ENCODE measurements around the gene TRMU.

DNA sequence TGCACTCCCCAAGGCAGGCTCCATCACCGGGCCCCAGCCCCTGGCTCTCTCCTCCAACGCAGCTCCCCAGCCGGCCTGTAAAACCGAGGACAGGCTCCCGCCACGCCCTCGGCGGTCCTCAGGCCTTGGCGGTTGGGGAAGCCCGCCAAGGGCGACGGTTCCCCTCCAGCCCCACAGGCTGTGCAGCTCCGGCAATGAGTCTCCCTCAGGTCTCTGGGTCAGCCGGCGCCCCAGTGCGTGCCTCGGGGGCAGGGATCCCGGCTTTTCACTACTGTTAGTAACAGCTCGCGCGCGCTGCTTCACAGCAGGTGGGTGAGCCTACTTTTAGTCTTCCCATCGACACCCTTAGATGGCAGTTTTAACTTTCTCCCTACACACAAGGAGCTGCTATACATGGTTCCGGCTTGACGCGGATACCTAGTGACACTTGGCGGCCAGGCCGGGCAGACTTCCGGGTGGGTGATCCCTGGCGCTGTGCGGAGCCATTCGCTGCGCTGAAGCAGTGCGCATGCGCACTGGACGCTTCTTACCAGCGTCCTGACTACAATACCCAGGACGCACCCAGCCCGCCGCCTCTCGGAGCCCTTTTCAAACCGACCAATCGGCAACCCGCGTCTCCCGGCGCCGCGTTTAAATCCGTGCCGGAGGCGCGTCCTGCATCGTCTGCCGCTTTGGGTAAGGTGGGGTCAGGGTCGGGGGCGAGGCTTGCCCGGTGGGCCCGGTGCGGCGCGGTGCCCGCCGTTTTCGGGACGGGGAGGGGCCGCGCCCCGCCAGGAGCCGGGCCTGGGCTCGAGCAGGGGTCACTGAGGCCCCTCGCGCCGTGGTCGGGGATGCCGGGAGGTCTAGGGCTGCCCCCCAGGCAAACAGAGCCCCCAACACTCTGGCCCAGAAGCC lies 39.0 kb upstream of the TRMU start, which contains the start of gene GTSE1:
- TF ChIP-seq ZFP3 (CRISPR knock-in tag; IDR thresholded peaks at IDR 0.05) (no peak), ZNF8 (CRISPR knock-in tag; IDR thresholded peaks at IDR 0.05) (no peak), ZC3H10 (CRISPR knock-in tag; IDR thresholded peaks at IDR 0.05) (no peak), ARNTL (CRISPR knock-in tag; IDR thresholded peaks at IDR 0.05; ENCODE audit: borderline replicate concordance, low read depth) (no peak), RARB (CRISPR knock-in tag; IDR thresholded peaks at IDR 0.05) (no peak), SNAI2 (CRISPR knock-in tag; IDR thresholded peaks at IDR 0.05) (no peak), CSDC2 (CRISPR knock-in tag; IDR thresholded peaks at IDR 0.05) (no peak)
